Neural cell (in vitro differentiated cells): ENCODE results near the gene MXD4. TPM values are rescaled to one million over a fixed set of nuclear protein-coding genes. Genes with fewer than 3 reads are reported as not detected.

Experiments
- H2AFZ ChIP-seq: fragments of 200-600, 300-800 bp; sonication (generic), shearing (Covaris generic); 2 replicates; pipeline ENCODE4 v1.6.0; 2014; ENCODE audit warnings: low read depth, mild to moderate bottlenecking, antibody characterized with exemption, low read length, moderate library complexity
- H3F3A ChIP-seq: fragments of 200-600 bp; shearing (Covaris generic); 2 replicates; pipeline ENCODE4 v1.6.1; 2016; ENCODE audit warnings: mild to moderate bottlenecking, moderate library complexity, mixed read lengths, antibody characterized with exemption, low read length; ENCODE audit not compliant: insufficient read depth, poor library complexity, severe bottlenecking
- H3K27ac ChIP-seq: fragments of 200-600, 300-800 bp; sonication (generic), shearing (Covaris generic); 2 replicates; pipeline ENCODE4 v1.5.1; 2014; ENCODE audit warnings: mild to moderate bottlenecking, low read length, moderate library complexity
- H3K27me3 ChIP-seq: fragments of 300-800, 200-600 bp; sonication (generic), shearing (Covaris generic); 2 replicates; pipeline ENCODE4 v1.6.0; 2014; ENCODE audit warnings: mild to moderate bottlenecking, low read depth, low read length, moderate library complexity; ENCODE audit not compliant: insufficient read depth
- H3K36me3 ChIP-seq: fragments of 300-800, 200-600 bp; sonication (generic), shearing (Covaris generic); 2 replicates; pipeline ENCODE4 v1.5.1; 2014; ENCODE audit warnings: mild to moderate bottlenecking, antibody characterized with exemption, low read length, moderate library complexity; ENCODE audit not compliant: insufficient read depth
- H3K4me2 ChIP-seq: fragments of 300-800, 200-600 bp; sonication (generic), shearing (Covaris generic); 2 replicates; pipeline ENCODE4 v1.6.0; 2014; ENCODE audit warnings: mild to moderate bottlenecking, low read length
- H3K4me3 ChIP-seq: fragments of 300-800, 200-600 bp; sonication (generic), shearing (Covaris generic); 2 replicates; pipeline ENCODE4 v1.5.1; 2014; ENCODE audit warnings: mild to moderate bottlenecking, low read length, moderate library complexity
- H3K79me2 ChIP-seq: fragments of 200-600 bp; shearing (Covaris generic); replicated peaks from 2 replicates; pipeline ENCODE4 v1.6.0; 2014; ENCODE audit warnings: mild to moderate bottlenecking, low read length, moderate library complexity; ENCODE audit not compliant: insufficient read depth
- H3K9ac ChIP-seq: fragments of 300-800, 200-600 bp; sonication (generic), shearing (Covaris generic); 2 replicates; pipeline ENCODE4 v1.6.1; 2016; ENCODE audit warnings: mild to moderate bottlenecking, low read length, mixed read lengths
- H3K9me2 ChIP-seq: fragments of 200-600 bp; shearing (Covaris generic); 2 replicates; pipeline ENCODE4 v1.6.1; 2016; ENCODE audit warnings: mild to moderate bottlenecking, low read length, mixed read lengths; ENCODE audit not compliant: insufficient read depth
- H3K9me3 ChIP-seq: fragments of 200-600, 300-800 bp; sonication (generic), shearing (Covaris generic); 2 replicates; pipeline ENCODE4 v1.6.1; 2016; ENCODE audit warnings: mild to moderate bottlenecking, mixed run types, low read length, moderate library complexity, mixed read lengths
- H4K20me1 ChIP-seq: fragments of 200-600 bp; shearing (Covaris generic); 2 replicates; pipeline ENCODE4 v1.6.1; 2016; ENCODE audit warnings: mild to moderate bottlenecking, mixed run types; ENCODE audit not compliant: insufficient read depth
- EP300 ChIP-seq: fragments of 450-650 bp; conservative IDR thresholded peaks from 2 replicates; pipeline ENCODE4 v1.6.1; 2014; ENCODE audit warnings: antibody characterized with exemption, mild to moderate bottlenecking, moderate library complexity; ENCODE audit not compliant: poor library complexity, severe bottlenecking
- EZH2 ChIP-seq: fragments of 200-600, 300-800 bp; shearing (Covaris generic), sonication (generic); IDR thresholded peaks from 2 replicates; pipeline ENCODE4 v1.6.1; 2014; ENCODE audit warnings: antibody characterized with exemption, low read length, borderline replicate concordance, mild to moderate bottlenecking; ENCODE audit not compliant: insufficient read depth, poor library complexity, severe bottlenecking
- MXI1 ChIP-seq: fragments of 450-650 bp; conservative IDR thresholded peaks from 2 replicates; pipeline ENCODE4 v1.6.1; 2014; ENCODE audit warnings: antibody characterized with exemption, mild to moderate bottlenecking; ENCODE audit not compliant: poor library complexity, severe bottlenecking
- POLR2AphosphoS5 ChIP-seq: IDR thresholded peaks from 2 replicates; pipeline ENCODE4 v1.6.1; 2012
- RAD21 ChIP-seq: fragments of 450-650 bp; conservative IDR thresholded peaks from 2 replicates; pipeline ENCODE4 v1.6.1; 2014; ENCODE audit warnings: antibody characterized with exemption, mild to moderate bottlenecking, moderate library complexity
- REST ChIP-seq: IDR thresholded peaks from 2 replicates; pipeline ENCODE4 v1.6.1; 2012; ENCODE audit warnings: borderline replicate concordance
- SMC3 ChIP-seq: fragments of 450-650 bp; conservative IDR thresholded peaks from 2 replicates; pipeline ENCODE4 v1.6.1; 2014; ENCODE audit warnings: antibody characterized with exemption, mild to moderate bottlenecking, moderate library complexity; ENCODE audit not compliant: poor library complexity
- TAF1 ChIP-seq: IDR thresholded peaks from 2 replicates; pipeline ENCODE4 v1.6.1; 2012; ENCODE audit warnings: low read depth
- polyA plus RNA-seq: library from polyadenylated mRNA; depleted of rRNA; stranded (reverse); fragments of >200 nt; gene quantifications from 2 replicates; pipeline ENCODE4 v1.2.3, GENCODE V29; 2014
- TF ChIP-seq, protein P1 (sequence below): fragments of 450-650 bp; IDR thresholded peaks from 2 replicates; pipeline ENCODE4 v1.5.1; 2014; ENCODE audit warnings: antibody characterized with exemption, mild to moderate bottlenecking, moderate library complexity; ENCODE audit not compliant: poor library complexity, severe bottlenecking

Gene MXD4
- polyA plus RNA-seq, 1 donor from 2014 or later, result 58.4 TPM

- Histone ChIP-seq H3K27me3 (no peaks in the 10 kb centered on the region), H3K9me2 (no peaks in the 10 kb centered on the region), H3K4me3 (no peak overlapping the region), H3K9me3 (no peaks in the 10 kb centered on the region), H2AFZ (no peak overlapping the region), H3K36me3 (no peaks in the 10 kb centered on the region), H3F3A (no peaks in the 10 kb centered on the region), H4K20me1 (no peaks in the 10 kb centered on the region), H3K4me2 (no peak overlapping the region), H3K79me2 (no peaks in the 10 kb centered on the region), H3K9ac (no peak overlapping the region), H3K27ac (no peak overlapping the region)
- no peak for TF ChIP-seq EP300
- TF ChIP-seq, protein P1, sequence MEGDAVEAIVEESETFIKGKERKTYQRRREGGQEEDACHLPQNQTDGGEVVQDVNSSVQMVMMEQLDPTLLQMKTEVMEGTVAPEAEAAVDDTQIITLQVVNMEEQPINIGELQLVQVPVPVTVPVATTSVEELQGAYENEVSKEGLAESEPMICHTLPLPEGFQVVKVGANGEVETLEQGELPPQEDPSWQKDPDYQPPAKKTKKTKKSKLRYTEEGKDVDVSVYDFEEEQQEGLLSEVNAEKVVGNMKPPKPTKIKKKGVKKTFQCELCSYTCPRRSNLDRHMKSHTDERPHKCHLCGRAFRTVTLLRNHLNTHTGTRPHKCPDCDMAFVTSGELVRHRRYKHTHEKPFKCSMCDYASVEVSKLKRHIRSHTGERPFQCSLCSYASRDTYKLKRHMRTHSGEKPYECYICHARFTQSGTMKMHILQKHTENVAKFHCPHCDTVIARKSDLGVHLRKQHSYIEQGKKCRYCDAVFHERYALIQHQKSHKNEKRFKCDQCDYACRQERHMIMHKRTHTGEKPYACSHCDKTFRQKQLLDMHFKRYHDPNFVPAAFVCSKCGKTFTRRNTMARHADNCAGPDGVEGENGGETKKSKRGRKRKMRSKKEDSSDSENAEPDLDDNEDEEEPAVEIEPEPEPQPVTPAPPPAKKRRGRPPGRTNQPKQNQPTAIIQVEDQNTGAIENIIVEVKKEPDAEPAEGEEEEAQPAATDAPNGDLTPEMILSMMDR, result no peak
- no peak for TF ChIP-seq MXI1
- no peak for TF ChIP-seq SMC3
Measured at GRCh38 chr4:2269206-2269531, 7.3 kb upstream of the MXD4 start.

GRCh38 chr4:2268357-2269205 is 6.7 kb upstream of the MXD4 start:
- TF ChIP-seq SMC3 (no peak), TAF1 (no peak), RAD21 (no peak), MXI1 (no peak), EZH2 (no peak), POLR2AphosphoS5 (no peak), REST (no peak), EP300 (no peak)
- TF ChIP-seq, protein P1, result no peak
- no peak overlapping the region for H3K4me2 ChIP-seq
- no peaks in the 10 kb centered on the region for H3K9me3 ChIP-seq
- no peaks in the 10 kb centered on the region for H3K36me3 ChIP-seq
- H3K4me3 ChIP-seq, result no peak overlapping the region
- H3K79me2 ChIP-seq, result no peaks in the 10 kb centered on the region
- H3K27me3 ChIP-seq, result no peaks in the 10 kb centered on the region
- no peak overlapping the region for H3K9ac ChIP-seq
- no peak overlapping the region for H3K27ac ChIP-seq
- H3K9me2 ChIP-seq, result no peaks in the 10 kb centered on the region
- no peaks in the 10 kb centered on the region for H4K20me1 ChIP-seq
- no peaks in the 10 kb centered on the region for H3F3A ChIP-seq
- H2AFZ ChIP-seq, result no peak overlapping the region
